Fibroblast of peridontal ligament (primary cell): ENCODE results near the gene HADHA.
"Not testable (repeated sequence)": the region's sequence is repeated elsewhere in the genome, so short reads cannot be mapped to it uniquely, and the experiment has no call there.

ENCODE experiments used
- DNase-seq: peaks from one replicate; pipeline ENCODE4 v3.0.0-alpha.2; 2010; ENCODE audit errors: extremely low read depth

HADHA gene

GRCh38 chr2:26244309-26245230 lies at the start of gene HADHA, which contains the start of gene HADHB:
Gene HADHA (minus strand): TSS chr2:26244632. CDS start chr2:26244596, 36 bp downstream.
Gene HADHB (plus strand): TSS chr2:26244939. CDS start chr2:26254255, 9,316 bp downstream.
- DNase-seq: peak; percentile 88

- peak; percentile 27 for DNase-seq
Measured at GRCh38 chr2:26292646-26293045, 48.2 kb upstream of the HADHA start.

- no peak for DNase-seq
Measured at GRCh38 chr2:26290001-26290400, 45.6 kb upstream of the HADHA start.

- DNase-seq: no peak
Measured at GRCh38 chr2:26285931-26286330, 41.5 kb upstream of the HADHA start.

- no peak for DNase-seq
Measured at GRCh38 chr2:26284132-26284531, 39.7 kb upstream of the HADHA start.

GRCh38 chr2:26283606-26284005 lies 39.2 kb upstream of the HADHA start:
- no peak for DNase-seq

GRCh38 chr2:26281226-26281625 lies 36.8 kb upstream of the HADHA start:
- DNase-seq: no peak

GRCh38 chr2:26279886-26280285 lies 35.5 kb upstream of the HADHA start:
- no peak for DNase-seq

- DNase-seq: no peak
Measured at GRCh38 chr2:26276484-26277227, 32.2 kb upstream of the HADHA start.

- DNase-seq: peak; percentile 99
Measured at GRCh38 chr2:26274058-26274613, 29.7 kb upstream of the HADHA start.

- peak; percentile 49 for DNase-seq
Measured at GRCh38 chr2:26273501-26273900, 29.1 kb upstream of the HADHA start.

- DNase-seq: no peak
Measured at GRCh38 chr2:26270373-26270772, 25.9 kb upstream of the HADHA start.

GRCh38 chr2:26269571-26270158 lies 25.2 kb upstream of the HADHA start:
- DNase-seq: peak; percentile 61

GRCh38 chr2:26268670-26269385 lies 24.4 kb upstream of the HADHA start:
- DNase-seq: not testable (repeated sequence)

GRCh38 chr2:26268213-26268612 lies 23.8 kb upstream of the HADHA start:
- DNase-seq: no peak

- not testable (repeated sequence) for DNase-seq
Measured at GRCh38 chr2:26258836-26259235, 14.4 kb upstream of the HADHA start.

- DNase-seq: no peak
Measured at GRCh38 chr2:26255759-26256384, 11.4 kb upstream of the HADHA start.

- no peak for DNase-seq
Measured at GRCh38 chr2:26251893-26252292, 7.5 kb upstream of the HADHA start.

GRCh38 chr2:26249625-26250024 lies 5.2 kb upstream of the HADHA start:
- DNase-seq: no peak

GRCh38 chr2:26246818-26247217 lies 2.4 kb upstream of the HADHA start:
- peak; percentile 83 for DNase-seq

- peak; percentile 31 for DNase-seq
Measured at GRCh38 chr2:26245810-26246209, 1.4 kb upstream of the HADHA start.
